Measurements from ENCODE around the gene PRLH. TPM values are rescaled to one million over a fixed set of nuclear protein-coding genes. Genes with fewer than 3 reads are reported as not detected.

The PRLH gene
- total RNA-seq, 1 donor from 2014 or later, result not detected

DNA sequence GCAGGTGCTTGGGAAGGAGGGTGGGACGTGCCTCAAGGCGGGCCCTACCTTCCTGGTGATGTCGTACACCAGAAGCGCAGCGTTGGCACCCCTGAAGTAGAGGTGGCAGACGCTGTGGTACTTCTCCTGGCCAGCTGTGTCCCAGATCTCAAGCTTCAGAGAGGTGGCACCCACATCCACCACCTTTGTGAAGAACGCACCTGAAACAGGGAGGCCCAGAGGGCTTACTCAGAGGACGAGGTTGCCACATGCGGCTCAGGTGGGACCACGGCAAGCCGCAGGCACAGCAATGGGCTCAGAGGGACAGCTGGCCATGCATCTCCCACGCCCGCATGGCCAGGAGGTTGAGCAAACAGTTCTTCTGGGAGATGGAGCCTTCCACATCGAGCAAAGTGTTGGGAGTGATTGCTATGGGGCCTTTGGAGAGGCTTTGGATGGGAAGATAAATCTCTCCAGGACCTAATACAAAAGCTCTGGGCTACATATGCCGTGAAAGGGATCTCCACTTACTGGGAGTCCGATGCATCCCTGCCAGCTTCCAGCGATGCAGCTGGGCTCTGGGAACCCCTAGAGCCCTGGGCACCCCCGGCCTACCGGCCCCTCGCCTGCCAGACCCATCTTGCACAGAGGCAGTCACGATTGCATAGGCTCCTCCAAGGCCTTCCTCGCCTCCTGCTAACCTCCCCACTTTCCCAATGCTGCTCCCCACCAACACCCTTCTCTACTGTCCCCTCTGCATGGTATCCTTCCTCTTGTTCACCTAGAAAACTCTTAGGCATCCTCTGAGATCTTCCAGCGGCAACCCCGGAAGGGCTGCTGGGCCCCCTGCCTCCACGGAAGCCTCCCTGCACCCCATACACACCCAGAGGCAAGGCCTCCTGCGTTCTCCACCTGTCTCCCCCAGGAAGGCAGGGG, 11.8 kb downstream of the PRLH start:
- no peak overlapping the region for H3K27ac Mint-ChIP-seq (ENCODE audit: unreplicated experiment)
- H3K36me3 Mint-ChIP-seq (ENCODE audit: low read depth), result no peaks in the 10 kb centered on the region
- TF ChIP-seq, protein P1, sequence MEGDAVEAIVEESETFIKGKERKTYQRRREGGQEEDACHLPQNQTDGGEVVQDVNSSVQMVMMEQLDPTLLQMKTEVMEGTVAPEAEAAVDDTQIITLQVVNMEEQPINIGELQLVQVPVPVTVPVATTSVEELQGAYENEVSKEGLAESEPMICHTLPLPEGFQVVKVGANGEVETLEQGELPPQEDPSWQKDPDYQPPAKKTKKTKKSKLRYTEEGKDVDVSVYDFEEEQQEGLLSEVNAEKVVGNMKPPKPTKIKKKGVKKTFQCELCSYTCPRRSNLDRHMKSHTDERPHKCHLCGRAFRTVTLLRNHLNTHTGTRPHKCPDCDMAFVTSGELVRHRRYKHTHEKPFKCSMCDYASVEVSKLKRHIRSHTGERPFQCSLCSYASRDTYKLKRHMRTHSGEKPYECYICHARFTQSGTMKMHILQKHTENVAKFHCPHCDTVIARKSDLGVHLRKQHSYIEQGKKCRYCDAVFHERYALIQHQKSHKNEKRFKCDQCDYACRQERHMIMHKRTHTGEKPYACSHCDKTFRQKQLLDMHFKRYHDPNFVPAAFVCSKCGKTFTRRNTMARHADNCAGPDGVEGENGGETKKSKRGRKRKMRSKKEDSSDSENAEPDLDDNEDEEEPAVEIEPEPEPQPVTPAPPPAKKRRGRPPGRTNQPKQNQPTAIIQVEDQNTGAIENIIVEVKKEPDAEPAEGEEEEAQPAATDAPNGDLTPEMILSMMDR (conservative IDR thresholded peaks at IDR 0.05), result no peak
- no peak overlapping the region for H3K4me3 Mint-ChIP-seq
- no peak for DNase-seq (ENCODE audit: low read depth, low spot score)
- no peaks in the 10 kb centered on the region for H3K9me3 Mint-ChIP-seq
- peaks cover 2% of the 10 kb centered on the region for H3K27me3 Mint-ChIP-seq (ENCODE audit: low read depth)
- H3K4me1 Mint-ChIP-seq, result peaks cover 14% of the 10 kb centered on the region

DNA sequence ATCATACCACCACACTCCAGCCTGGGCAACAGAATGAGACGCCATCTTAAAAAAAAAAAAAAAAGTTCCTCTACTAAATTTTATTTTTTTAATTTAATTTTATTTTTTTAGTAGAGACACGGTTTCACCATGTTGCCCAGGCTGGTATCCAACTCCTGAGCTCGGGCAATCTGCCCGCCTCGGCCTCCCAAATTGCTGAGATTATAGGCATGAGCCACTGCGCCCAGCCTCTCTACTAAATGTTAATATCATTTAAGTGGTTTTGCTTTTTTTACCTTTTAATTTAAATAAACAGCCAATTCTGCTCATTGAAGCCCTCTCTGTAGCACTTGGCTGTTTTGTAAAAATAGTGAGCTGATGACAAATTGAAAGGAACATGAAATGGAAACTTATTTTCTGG, 15.0 kb downstream of the PRLH start:
- H3K9me3 Mint-ChIP-seq, result peaks cover under 1% of the 10 kb centered on the region

DNA sequence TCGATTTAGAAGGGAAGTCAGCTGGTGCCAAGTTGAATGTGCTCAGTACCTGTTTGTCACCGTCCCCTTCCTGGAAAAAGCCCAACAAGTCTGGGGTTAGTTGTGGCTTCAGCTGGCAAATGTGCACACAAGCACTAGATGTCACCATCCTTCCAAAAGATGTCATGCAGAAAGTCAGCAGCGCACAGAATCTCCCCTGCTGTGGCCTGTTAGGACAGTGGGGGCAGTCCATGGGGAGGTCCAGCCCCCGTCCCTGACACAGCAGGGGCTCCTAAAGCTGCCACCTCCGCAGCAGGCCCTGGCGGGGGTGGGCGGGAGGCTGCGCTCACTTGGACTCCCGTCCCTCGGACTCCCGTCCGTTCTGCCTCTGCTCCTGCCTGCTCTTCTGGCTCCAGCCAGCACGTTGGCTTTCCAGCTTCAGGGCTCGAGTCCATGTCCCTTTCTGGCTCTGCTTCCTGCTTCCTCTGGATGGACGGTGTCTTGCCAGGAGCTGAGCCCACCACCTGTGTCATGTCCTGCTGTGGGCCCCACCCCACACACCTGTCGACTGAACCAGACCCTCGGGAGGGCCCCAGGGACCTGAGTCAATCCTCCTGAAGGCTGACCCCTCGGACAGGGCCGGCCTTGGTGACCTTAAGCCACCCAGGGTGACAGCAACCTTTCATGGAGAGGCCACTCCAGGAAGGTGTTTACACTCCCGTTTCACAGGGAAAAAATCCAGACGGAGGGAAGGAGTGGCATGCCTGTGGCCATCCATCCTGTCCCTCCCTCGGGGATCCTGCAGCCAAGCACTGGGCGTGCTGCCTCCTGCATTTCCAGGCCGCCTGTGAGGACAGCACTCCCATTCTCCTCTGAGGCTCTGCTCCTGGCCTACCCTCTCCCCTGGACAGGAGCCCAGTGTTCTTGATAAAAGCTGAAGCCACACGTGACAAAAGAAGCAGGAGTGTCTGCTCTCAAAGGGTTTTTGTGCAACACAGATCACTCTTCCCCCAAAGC, 15.7 kb downstream of the PRLH start:
- Mint-ChIP-seq H3K9me3 (peaks cover 2% of the 10 kb centered on the region), H3K27me3 (ENCODE audit: low read depth) (peaks cover 2% of the 10 kb centered on the region), H3K4me1 (peaks cover 25% of the 10 kb centered on the region), H3K36me3 (ENCODE audit: low read depth) (no peaks in the 10 kb centered on the region), H3K4me3 (no peak overlapping the region), H3K27ac (ENCODE audit: unreplicated experiment) (peak overlapping the region; percentile 12)
- DNase-seq (ENCODE audit: low read depth, low spot score), result peak; percentile 29
- TF ChIP-seq, protein P1 (conservative IDR thresholded peaks at IDR 0.05), result peak; percentile 62

More for the DNA sequence above, 15.0 kb downstream of the PRLH start:
- H3K36me3 Mint-ChIP-seq (ENCODE audit: low read depth), result no peaks in the 10 kb centered on the region
- no peak overlapping the region for H3K27ac Mint-ChIP-seq (ENCODE audit: unreplicated experiment)
- H3K27me3 Mint-ChIP-seq (ENCODE audit: low read depth), result peaks cover 2% of the 10 kb centered on the region
- H3K4me3 Mint-ChIP-seq, result no peak overlapping the region
- H3K4me1 Mint-ChIP-seq, result peaks cover 18% of the 10 kb centered on the region
- no peak for DNase-seq (ENCODE audit: low read depth, low spot score)
- TF ChIP-seq, protein P1 (conservative IDR thresholded peaks at IDR 0.05), result no peak

DNA sequence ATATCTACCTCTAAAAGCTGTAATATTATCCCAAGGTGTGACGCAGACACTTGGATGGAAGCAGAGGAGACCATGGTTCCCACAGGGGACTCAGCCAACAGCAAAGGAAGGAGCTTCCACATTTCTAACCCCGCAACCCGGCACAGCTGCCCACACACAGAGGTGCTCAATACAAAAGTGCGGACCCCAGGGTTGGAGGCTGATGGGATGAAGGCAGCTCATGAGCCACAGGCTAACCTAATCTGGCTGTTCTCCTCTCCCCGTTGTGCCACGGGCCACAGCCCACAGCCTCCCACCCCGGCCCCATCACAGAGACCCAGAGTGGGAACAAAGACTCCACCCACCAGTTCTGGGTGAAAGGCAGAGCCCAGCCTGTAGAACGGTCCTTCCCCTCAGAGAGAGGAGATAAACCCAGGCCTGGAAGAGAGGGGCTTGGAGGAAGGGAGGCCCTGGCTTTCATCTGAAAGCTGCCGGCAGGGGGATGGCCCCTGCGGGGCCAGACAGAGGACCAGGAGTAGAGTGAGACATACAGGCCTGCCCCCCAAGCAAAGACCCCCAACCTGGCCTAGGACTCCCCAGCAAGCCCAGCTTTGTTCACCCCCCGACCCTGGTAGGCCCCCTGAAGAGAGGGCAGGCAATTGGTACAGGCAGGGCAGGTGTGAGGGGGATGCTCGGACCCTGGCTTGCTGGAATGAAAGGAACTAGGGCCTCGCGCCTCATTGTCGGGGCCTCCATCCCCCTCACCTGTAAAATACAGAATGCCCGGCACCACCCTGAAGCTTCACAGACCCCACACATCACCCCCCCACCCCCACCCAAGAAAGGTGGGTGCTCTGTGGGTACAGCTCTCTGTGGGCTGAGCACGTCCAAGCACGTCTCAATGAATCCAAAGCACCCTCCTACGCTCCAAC, 17.3 kb downstream of the PRLH start:
- TF ChIP-seq, protein P1 (conservative IDR thresholded peaks at IDR 0.05), result no peak
- no peaks in the 10 kb centered on the region for H3K36me3 Mint-ChIP-seq (ENCODE audit: low read depth)
- H3K4me3 Mint-ChIP-seq, result no peak overlapping the region
- H3K27ac Mint-ChIP-seq (ENCODE audit: unreplicated experiment), result no peak overlapping the region
- peaks cover 2% of the 10 kb centered on the region for H3K27me3 Mint-ChIP-seq (ENCODE audit: low read depth)
- H3K9me3 Mint-ChIP-seq, result peaks cover 2% of the 10 kb centered on the region
- peaks cover 25% of the 10 kb centered on the region for H3K4me1 Mint-ChIP-seq
- DNase-seq (ENCODE audit: low read depth, low spot score), result no peak

Measured in neural crest cell (in vitro differentiated cells).